Muscle layer of duodenum (tissue), 2 donors: ENCODE measurements around the gene PTGR2.
A peak's percentile ranks its signal among the peaks of the same experiment; 100 is the strongest.
"Not testable (repeated sequence)": the region's sequence is repeated elsewhere in the genome, so short reads cannot be mapped to it uniquely, and the experiment has no call there.

Experiments used
- H3K27ac ChIP-seq: one replicate; pipeline ENCODE4 v1.7.0; 2013; ENCODE audit warnings: mild to moderate bottlenecking, low read length
- H3K27me3 ChIP-seq: one replicate; pipeline ENCODE4 v1.7.0; 2013; ENCODE audit warnings: low read depth, mild to moderate bottlenecking, control low read depth, low read length
- H3K36me3 ChIP-seq, 2 donors: one replicate each; pipeline ENCODE4 v1.7.0; 2013; ENCODE audit warnings: low read length in 2 of 2, control low read depth in 1 of 2, mild to moderate bottlenecking in 1 of 2; ENCODE audit not compliant: insufficient read depth in 2 of 2, control insufficient read depth in 1 of 2
- H3K4me1 ChIP-seq, 2 donors: one replicate each; pipeline ENCODE4 v1.7.0; 2013; ENCODE audit warnings: low read length in 2 of 2, mild to moderate bottlenecking in 2 of 2, control low read depth in 1 of 2, moderate library complexity in 1 of 2; ENCODE audit not compliant: insufficient read depth in 2 of 2, control insufficient read depth in 1 of 2
- H3K4me3 ChIP-seq, 2 donors: one replicate each; pipeline ENCODE4 v1.7.0; 2013; ENCODE audit warnings: low read length in 2 of 2, low read depth in 1 of 2, mild to moderate bottlenecking in 1 of 2
- H3K9me3 ChIP-seq, 2 donors: one replicate each; pipeline ENCODE4 v1.7.0; 2013; ENCODE audit warnings: low read length in 2 of 2, control low read depth in 1 of 2, mild to moderate bottlenecking in 1 of 2; ENCODE audit not compliant: control insufficient read depth in 1 of 2
- donor health status: healthy.

PTGR2 gene

GRCh38 chr14:73869754-73870153, 18.1 kb downstream of the PTGR2 start:
- peaks cover 8 to 16% of the 10 kb centered on the region in 2 donors for H3K36me3 ChIP-seq
- H3K9me3 ChIP-seq, H3K27me3 ChIP-seq, H3K27ac ChIP-seq, H3K4me1 ChIP-seq, H3K4me3 ChIP-seq: not testable (repeated sequence)

DNA sequence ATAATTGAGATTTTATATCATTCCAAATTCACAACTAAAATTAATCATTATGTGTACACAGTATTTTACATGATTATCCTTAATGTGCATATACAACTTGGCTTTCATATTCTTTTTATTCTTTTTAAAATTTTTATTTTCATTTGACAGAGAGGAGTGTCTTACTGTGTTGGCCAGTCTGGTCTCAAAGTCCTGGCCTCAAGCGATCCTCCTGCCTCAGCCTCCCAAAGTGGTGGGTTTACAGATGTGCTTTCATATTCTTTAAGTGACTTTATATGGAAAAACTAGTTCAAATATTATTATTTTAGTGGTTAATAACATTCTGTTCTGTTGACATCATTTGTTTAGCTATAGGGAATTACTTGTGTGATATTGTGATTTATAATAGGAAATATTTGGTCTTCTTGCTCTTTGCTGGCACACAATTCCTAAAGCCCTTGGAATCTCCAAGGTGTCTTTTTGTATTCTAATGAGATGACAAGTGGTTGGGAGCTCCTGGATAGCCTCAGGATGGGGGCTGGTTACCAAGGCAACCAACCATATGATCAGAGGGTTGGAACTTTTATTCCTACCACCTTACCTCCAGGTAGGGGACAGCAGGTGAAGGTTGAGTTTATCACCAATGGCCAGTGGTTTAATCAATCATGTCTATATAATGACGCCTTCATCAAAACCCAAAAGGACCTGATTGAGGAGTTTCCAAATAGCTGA, 19.0 kb downstream of the PTGR2 start:
- Histone ChIP-seq H3K4me3 (no peak overlapping the region), H3K27me3 (no peaks in the 10 kb centered on the region), H3K4me1 (no peaks in the 10 kb centered on the region), H3K27ac (no peak overlapping the region), H3K36me3 (peaks cover 0 to 10% of the 10 kb centered on the region in 2 donors), H3K9me3 (no peaks in the 10 kb centered on the region)

DNA sequence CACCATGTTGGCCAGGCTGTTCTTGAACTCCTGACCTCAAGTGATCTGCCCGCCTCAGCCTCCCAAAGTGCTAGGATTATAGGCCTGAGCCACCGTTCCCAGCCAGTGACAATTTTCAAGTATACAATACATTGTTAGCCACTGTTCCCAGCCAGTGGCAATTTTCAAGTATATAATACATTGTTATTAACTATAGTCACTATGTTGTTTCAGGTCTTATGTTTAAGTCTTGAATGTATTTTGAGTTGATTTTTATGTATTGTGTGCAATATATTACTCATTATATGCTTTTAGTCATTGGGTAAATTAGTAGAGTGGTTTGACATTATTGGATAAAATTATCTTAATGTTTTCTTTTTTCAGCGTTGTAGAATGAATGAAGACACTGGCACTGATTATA, 22.0 kb downstream of the PTGR2 start:
- H3K36me3 ChIP-seq = peaks cover 0 to 10% of the 10 kb centered on the region in 2 donors
- no peak overlapping the region for H3K4me3 ChIP-seq
- H3K9me3 ChIP-seq = no peaks in the 10 kb centered on the region

GRCh38 chr14:73877790-73878189, 26.2 kb downstream of the PTGR2 start:
- H3K4me1 ChIP-seq = no peaks in the 10 kb centered on the region
- H3K36me3 ChIP-seq = peaks cover 0 to 12% of the 10 kb centered on the region in 2 donors
- H3K27me3 ChIP-seq = no peaks in the 10 kb centered on the region
- H3K27ac ChIP-seq = no peak overlapping the region
- no peaks in the 10 kb centered on the region for H3K9me3 ChIP-seq
- no peak overlapping the region for H3K4me3 ChIP-seq

More for the DNA sequence above, 22.0 kb downstream of the PTGR2 start:
- H3K4me1 ChIP-seq = no peaks in the 10 kb centered on the region
- H3K27me3 ChIP-seq = no peaks in the 10 kb centered on the region
- no peak overlapping the region for H3K27ac ChIP-seq

- H3K27me3 ChIP-seq = no peaks in the 10 kb centered on the region
- no peak overlapping the region for H3K4me3 ChIP-seq
- H3K9me3 ChIP-seq = no peaks in the 10 kb centered on the region
- H3K27ac ChIP-seq = no peak overlapping the region
- H3K36me3 ChIP-seq = peaks cover 0 to 12% of the 10 kb centered on the region in 2 donors
- H3K4me1 ChIP-seq = no peaks in the 10 kb centered on the region
Measured at GRCh38 chr14:73878436-73878835, 26.8 kb downstream of the PTGR2 start.

DNA sequence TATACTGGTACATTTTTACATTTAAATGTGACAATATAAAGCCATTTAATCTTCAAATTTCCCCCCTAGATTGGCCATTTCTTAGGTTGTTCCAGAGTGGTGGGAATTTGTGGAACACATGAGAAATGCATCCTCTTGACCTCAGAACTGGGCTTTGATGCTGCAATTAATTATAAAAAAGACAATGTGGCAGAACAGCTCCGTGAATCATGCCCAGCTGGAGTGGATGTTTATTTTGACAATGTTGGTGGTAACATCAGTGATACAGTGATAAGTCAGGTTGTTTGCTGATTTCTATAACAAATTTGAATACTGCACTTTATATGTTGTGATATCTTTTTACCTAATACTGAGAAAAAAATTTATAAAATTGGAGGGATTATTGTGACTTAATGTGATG, 27.4 kb downstream of the PTGR2 start:
- Histone ChIP-seq H3K27me3 (no peaks in the 10 kb centered on the region), H3K4me3 (no peak overlapping the region), H3K27ac (no peak overlapping the region), H3K36me3 (peaks cover 0 to 12% of the 10 kb centered on the region in 2 donors), H3K4me1 (no peaks in the 10 kb centered on the region), H3K9me3 (no peaks in the 10 kb centered on the region)

GRCh38 chr14:73884438-73885190, 33.0 kb downstream of the PTGR2 start:
- H3K4me1 ChIP-seq = peaks cover 10 to 13% of the 10 kb centered on the region in 2 donors
- H3K27me3 ChIP-seq = no peaks in the 10 kb centered on the region
- peaks cover 6 to 7% of the 10 kb centered on the region in 2 donors for H3K36me3 ChIP-seq
- H3K9me3 ChIP-seq = no peaks in the 10 kb centered on the region
- H3K27ac ChIP-seq = no peak overlapping the region
- H3K4me3 ChIP-seq = no peak overlapping the region

DNA sequence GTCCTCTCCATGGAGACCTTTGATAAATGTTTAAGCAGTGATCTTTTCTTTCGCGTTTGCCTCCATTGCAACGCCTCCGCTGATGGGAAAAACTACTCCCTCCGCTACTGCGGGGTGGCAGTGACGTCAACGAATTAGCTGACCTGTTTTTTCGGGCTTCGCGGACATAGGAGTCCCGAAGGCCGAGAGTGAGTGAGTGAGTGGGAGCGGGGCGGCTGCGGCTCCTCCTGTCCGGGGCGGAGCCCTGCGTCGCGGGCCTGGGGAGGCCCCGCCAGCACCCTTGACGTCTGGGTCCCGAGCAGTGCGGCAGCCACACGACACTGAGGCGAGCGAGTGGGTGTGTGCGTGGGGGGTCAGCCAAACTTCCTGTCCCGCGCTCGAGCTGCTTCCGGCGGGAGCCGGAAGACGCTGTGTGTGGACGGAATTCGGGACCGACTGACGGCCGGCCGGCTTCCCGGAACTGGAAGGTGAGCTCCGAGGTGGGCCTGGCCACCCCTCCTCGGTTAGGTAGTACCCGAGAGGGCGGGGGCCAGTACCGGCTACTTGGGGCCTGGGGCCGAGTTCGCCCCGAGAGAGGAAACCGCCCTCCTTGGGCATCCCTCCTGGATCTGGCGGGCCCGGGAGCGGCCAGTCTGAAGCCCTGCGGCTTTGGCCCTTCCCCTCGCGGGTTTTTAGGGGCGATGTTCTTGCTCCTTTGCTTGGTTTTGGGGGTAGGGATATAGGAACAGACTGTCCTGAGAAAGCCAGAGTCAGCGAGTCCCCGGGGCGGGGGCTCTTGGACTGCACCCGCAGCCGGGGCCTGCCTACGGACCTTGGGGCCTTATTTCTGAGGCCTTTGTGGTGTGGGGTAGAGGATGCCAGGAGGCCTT, 35.1 kb downstream of the PTGR2 start, which contains the start of gene ZNF410:
ZNF410 (plus strand) TSS at position 411 of the 869 bp plus-strand sequence. CDS start 5,317 bp downstream, outside the sequence.
- Histone ChIP-seq H3K9me3 (no peaks in the 10 kb centered on the region), H3K4me3 (peak within 1 kb of the TSS; percentile 87 to 95), H3K4me1 (peaks cover 10 to 13% of the 10 kb centered on the region in 2 donors), H3K27me3 (no peaks in the 10 kb centered on the region), H3K36me3 (peaks cover 0 to 6% of the 10 kb centered on the region in 2 donors), H3K27ac (peak within 1 kb of the TSS; percentile 96)

DNA sequence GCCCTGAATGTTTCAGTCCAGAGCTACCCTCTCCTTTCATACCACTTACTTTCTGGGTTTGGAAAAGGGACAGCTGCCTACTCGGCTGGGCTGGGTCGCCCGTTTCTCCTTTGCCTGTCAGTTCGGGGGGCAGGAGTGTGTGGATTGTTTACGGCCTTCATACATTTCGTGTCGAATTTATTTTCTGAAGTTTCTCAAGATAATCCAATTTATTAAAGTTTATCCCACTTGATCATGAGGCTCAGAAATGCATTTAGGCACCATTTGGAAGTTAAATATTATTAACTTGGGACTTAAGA, 35.6 kb downstream of the PTGR2 start:
- H3K27ac ChIP-seq = peak overlapping the region; percentile 96
- H3K36me3 ChIP-seq = peaks cover 0 to 6% of the 10 kb centered on the region in 2 donors
- H3K9me3 ChIP-seq = no peaks in the 10 kb centered on the region
- peak overlapping the region; percentile 87 to 95 for H3K4me3 ChIP-seq
- H3K27me3 ChIP-seq = no peaks in the 10 kb centered on the region
- H3K4me1 ChIP-seq = peaks cover 10 to 13% of the 10 kb centered on the region in 2 donors

GRCh38 chr14:73887694-73888459, 36.2 kb downstream of the PTGR2 start:
- Histone ChIP-seq H3K36me3 (peaks cover 0 to 6% of the 10 kb centered on the region in 2 donors), H3K4me3 (peak overlapping the region; percentile 87 to 95), H3K27ac (peak overlapping the region; percentile 96)

More at GRCh38 chr14:73887694-73888459, 36.2 kb downstream of the PTGR2 start:
- no peaks in the 10 kb centered on the region for H3K9me3 ChIP-seq
- no peaks in the 10 kb centered on the region for H3K27me3 ChIP-seq
- H3K4me1 ChIP-seq = peaks cover 10 to 13% of the 10 kb centered on the region in 2 donors
